PC-9 (cell line): ENCODE measurements around the gene RNF126.

Experiments used
- EZH2 ChIP-seq: fragments of 200-600 bp; sonication (generic); IDR thresholded peaks from 2 replicates; pipeline ENCODE4 v1.8.0; 2017; ENCODE audit warnings: antibody characterized with exemption, low read depth
- TF ChIP-seq, protein P1 (sequence below): fragments of 200-600 bp; sonication (generic); conservative IDR thresholded peaks from 2 replicates; pipeline ENCODE4 v1.6.1; 2017; ENCODE audit warnings: mixed run types, antibody characterized with exemption, mild to moderate bottlenecking, moderate library complexity

DNA sequence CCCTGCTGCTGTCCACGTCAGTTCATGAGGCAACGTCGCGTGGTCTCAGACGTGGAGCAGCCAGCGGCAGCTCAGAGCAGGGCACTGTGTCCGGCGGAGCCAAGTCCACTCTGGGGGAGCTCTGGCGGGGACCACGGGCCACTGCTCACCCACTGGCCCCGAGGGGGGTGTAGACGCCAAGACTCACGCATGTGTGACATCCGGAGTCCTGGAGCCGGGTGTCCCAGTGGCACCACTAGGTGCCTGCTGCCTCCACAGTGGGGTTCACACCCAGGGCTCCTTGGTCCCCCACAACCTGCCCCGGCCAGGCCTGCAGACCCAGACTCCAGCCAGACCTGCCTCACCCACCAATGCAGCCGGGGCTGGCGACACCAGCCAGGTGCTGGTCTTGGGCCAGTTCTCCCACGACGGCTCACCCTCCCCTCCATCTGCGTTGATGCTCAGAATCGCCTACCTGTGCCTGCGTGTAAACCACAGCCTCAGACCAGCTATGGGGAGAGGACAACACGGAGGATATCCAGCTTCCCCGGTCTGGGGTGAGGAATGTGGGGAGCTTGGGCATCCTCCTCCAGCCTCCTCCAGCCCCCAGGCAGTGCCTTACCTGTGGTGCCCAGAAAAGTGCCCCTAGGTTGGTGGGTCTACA, 19.8 kb upstream of the RNF126 start:
- TF ChIP-seq, protein P1, sequence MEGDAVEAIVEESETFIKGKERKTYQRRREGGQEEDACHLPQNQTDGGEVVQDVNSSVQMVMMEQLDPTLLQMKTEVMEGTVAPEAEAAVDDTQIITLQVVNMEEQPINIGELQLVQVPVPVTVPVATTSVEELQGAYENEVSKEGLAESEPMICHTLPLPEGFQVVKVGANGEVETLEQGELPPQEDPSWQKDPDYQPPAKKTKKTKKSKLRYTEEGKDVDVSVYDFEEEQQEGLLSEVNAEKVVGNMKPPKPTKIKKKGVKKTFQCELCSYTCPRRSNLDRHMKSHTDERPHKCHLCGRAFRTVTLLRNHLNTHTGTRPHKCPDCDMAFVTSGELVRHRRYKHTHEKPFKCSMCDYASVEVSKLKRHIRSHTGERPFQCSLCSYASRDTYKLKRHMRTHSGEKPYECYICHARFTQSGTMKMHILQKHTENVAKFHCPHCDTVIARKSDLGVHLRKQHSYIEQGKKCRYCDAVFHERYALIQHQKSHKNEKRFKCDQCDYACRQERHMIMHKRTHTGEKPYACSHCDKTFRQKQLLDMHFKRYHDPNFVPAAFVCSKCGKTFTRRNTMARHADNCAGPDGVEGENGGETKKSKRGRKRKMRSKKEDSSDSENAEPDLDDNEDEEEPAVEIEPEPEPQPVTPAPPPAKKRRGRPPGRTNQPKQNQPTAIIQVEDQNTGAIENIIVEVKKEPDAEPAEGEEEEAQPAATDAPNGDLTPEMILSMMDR, result no peak
- no peak for TF ChIP-seq EZH2
